Natural killer cell (primary cell): ENCODE measurements around the gene GOLGA2. TPM values are rescaled to one million over a fixed set of nuclear protein-coding genes. Genes with fewer than 3 reads are reported as not detected.

ENCODE experiments used
- ATAC-seq, 3 donors: fragments of 150-1000 bp in 2 of 3; fragments of 200-7000 bp in 1 of 3; cut with Tn5 transposase; 1 replicate in 1 of 3; 2 replicates in 2 of 3; pipeline ENCODE4 v1.10.0; 2021; ENCODE audit warnings: mild to moderate bottlenecking in 2 of 3, moderate library complexity in 2 of 3
- DNase-seq, 2 donors: peaks; one replicate each; pipeline versions ENCODE4 v3.0.0 to v3.0.0-alpha.2; 2013 to 2021; ENCODE audit warnings: mixed read lengths in 1 of 2
- H3K27ac ChIP-seq: one replicate; pipeline ENCODE4 v1.5.1; 2013; ENCODE audit warnings: mild to moderate bottlenecking, low read length
- H3K27me3 ChIP-seq: one replicate; pipeline ENCODE4 v1.6.1; 2013; ENCODE audit warnings: low read length; ENCODE audit not compliant: control insufficient read depth, insufficient read depth
- H3K36me3 ChIP-seq: one replicate; pipeline ENCODE4 v1.6.1; 2013; ENCODE audit warnings: low read length; ENCODE audit not compliant: control insufficient read depth, insufficient read depth
- H3K4me1 ChIP-seq: one replicate; pipeline ENCODE4 v1.6.1; 2013; ENCODE audit warnings: low read length; ENCODE audit not compliant: control insufficient read depth, insufficient read depth
- H3K4me3 ChIP-seq: one replicate; pipeline ENCODE4 v1.5.1; 2013; ENCODE audit warnings: low read length
- H3K9me3 ChIP-seq: one replicate; pipeline ENCODE4 v1.6.1; 2013; ENCODE audit warnings: low read length; ENCODE audit not compliant: control insufficient read depth, insufficient read depth
- H3K27ac Mint-ChIP-seq, 2 donors: one replicate each; pipeline ENCODE4 v1.8.0; 2022; ENCODE audit warnings: mild to moderate bottlenecking in 2 of 2, mixed read lengths in 2 of 2, moderate library complexity in 1 of 2
- H3K27me3 Mint-ChIP-seq, 2 donors: one replicate each; pipeline ENCODE4 v1.8.0; 2022; ENCODE audit warnings: low read depth in 2 of 2, mixed read lengths in 2 of 2
- H3K36me3 Mint-ChIP-seq: one replicate; pipeline ENCODE4 v1.8.0; 2022; ENCODE audit warnings: mixed read lengths
- H3K4me1 Mint-ChIP-seq, 2 donors: one replicate each; pipeline ENCODE4 v1.8.0; 2022; ENCODE audit warnings: mixed read lengths in 2 of 2
- H3K4me3 Mint-ChIP-seq: one replicate; pipeline ENCODE4 v1.8.0; 2022; ENCODE audit warnings: mild to moderate bottlenecking, moderate library complexity, mixed read lengths
- H3K9me3 Mint-ChIP-seq, 2 donors: one replicate each; pipeline ENCODE4 v1.8.0; 2022; ENCODE audit warnings: mixed read lengths in 2 of 2
- CTCF ChIP-seq: fragments of 200-600 bp; IDR thresholded peaks from one replicate; pipeline ENCODE4 v1.8.0; 2022; ENCODE audit warnings: antibody characterized with exemption
- WGBS: methylation state at CpG from one replicate; pipeline ENCODE4 v1.1.7; 2013; ENCODE audit warnings: missing lambda C conversion rate; ENCODE audit not compliant: insufficient coverage; 5-methylcytosine and 5-hydroxymethylcytosine counted together
- intact Hi-C: fragments of 100-400 bp; cut with micrococcal nuclease; formaldehyde crosslinking; loops from one replicate; pipeline ENCODE4 v1.14.2; 2022
- total RNA-seq, 4 donors: library from RNA; stranded (reverse); fragments of 120-200 nt in 1 of 4; gene quantifications; one replicate each; pipeline versions ENCODE4 v1.2.3 to v1.2.4, GENCODE V29; 2013 to 2022

Gene GOLGA2
- total RNA-seq, 3 donors from 2014 or later (not counting 1 experiment from before 2014, with no cell fraction given): 78.0 to 101 (median 90.9) TPM

DNA sequence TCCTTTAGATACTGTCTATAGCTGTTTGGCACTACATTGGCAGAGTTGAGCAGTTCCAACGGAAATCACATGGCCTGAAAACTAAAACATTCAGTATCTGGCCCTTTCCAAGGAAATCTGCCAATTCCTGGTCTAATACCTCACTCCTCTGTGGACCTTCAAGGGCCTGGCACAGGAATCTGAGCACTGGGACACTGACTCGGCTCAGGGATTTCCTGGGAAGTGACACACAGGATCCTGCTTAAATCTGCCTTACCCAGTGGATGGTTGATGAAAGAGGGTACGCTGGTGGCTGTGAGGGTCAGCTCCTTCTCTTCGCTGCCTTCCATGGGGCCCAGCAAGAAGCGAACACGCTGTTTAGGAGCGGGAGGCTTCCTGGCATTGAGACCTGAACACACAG, 45.5 kb upstream of the GOLGA2 start:
- no peaks in the 10 kb centered on the region for H3K9me3 ChIP-seq
- no peak overlapping the region for H3K27ac ChIP-seq
- H3K36me3 ChIP-seq: peaks cover 15% of the 10 kb centered on the region
- ATAC-seq (no peak), DNase-seq (no peak)
- H3K9me3 Mint-ChIP-seq: no peaks in the 10 kb centered on the region
- H3K27me3 Mint-ChIP-seq: no peaks in the 10 kb centered on the region
- no peaks in the 10 kb centered on the region for H3K27me3 ChIP-seq
- peak overlapping the region; percentile 94 to 95 for H3K27ac Mint-ChIP-seq
- WGBS: 93% methylated on average over 4 of the region's 7 CpGs
- H3K4me1 ChIP-seq: peaks cover 28% of the 10 kb centered on the region
- peaks cover 19 to 20% of the 10 kb centered on the region in 2 donors for H3K4me1 Mint-ChIP-seq
- H3K36me3 Mint-ChIP-seq: no peaks in the 10 kb centered on the region
- H3K4me3 Mint-ChIP-seq: peak overlapping the region; percentile 95
- TF ChIP-seq CTCF: no peak
- intact Hi-C loops: loop anchor here (5.0 to 10.0 kb wide), 2 partner anchors 44 to 127 kb away; partner anchors contain the start of genes CIZ1, GOLGA2 and SWI5
- no peak overlapping the region for H3K4me3 ChIP-seq

DNA sequence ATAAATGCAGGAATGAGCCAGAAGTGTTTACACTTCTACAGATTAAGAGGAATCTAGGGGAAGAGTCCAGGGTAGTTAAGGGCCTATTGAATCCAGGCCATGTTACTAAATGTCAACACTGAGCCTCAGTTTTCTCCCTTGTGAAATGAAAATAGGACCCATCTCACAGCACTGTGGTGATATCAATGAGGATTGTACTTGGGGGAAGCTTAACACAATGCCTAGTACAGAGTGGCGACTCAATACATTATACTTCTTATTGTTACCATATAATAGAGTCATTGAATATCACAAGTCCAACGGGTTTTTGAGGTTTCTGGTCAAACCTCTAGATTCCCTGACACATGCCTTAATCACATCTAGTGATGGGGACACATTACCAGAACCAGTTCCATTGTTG, 41.8 kb upstream of the GOLGA2 start:
- WGBS: 75% methylated on average over 2 of the region's 2 CpGs
- H3K9me3 Mint-ChIP-seq: no peaks in the 10 kb centered on the region
- H3K27me3 Mint-ChIP-seq: no peaks in the 10 kb centered on the region

DNA sequence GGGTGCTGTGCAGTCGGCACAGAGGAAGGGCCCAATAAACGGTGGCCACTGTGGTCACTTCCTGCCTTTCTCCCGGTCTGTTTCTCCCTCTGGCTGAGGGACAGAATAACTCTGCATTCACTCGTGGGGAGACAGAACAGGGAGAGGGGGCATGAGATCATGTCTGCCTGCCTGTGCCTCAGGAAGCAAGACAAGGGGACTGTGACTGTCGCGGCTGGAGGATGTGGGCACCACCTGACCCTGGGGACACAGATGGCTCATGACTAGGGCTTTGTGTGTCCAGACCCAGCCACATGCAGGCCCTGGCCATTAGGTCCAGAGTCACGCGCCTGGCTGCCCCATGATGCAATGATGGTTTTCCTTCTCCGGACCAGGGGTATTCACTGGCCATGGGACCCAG, 40.6 kb upstream of the GOLGA2 start:
- H3K27ac Mint-ChIP-seq: no peak overlapping the region
- no peak overlapping the region for H3K4me3 ChIP-seq
- no peak for TF ChIP-seq CTCF
- ATAC-seq: no peak
- 89% methylated on average over 8 of the region's 9 CpGs for WGBS
- DNase-seq: no peak
- H3K27me3 Mint-ChIP-seq: no peaks in the 10 kb centered on the region
- peaks cover 3% of the 10 kb centered on the region for H3K4me1 ChIP-seq
- H3K27ac ChIP-seq: no peak overlapping the region
- no peaks in the 10 kb centered on the region for H3K4me1 Mint-ChIP-seq
- H3K27me3 ChIP-seq: no peaks in the 10 kb centered on the region
- H3K9me3 Mint-ChIP-seq: no peaks in the 10 kb centered on the region
- no peak overlapping the region for H3K4me3 Mint-ChIP-seq
- H3K36me3 ChIP-seq: peaks cover 32% of the 10 kb centered on the region
- no peaks in the 10 kb centered on the region for H3K36me3 Mint-ChIP-seq
- intact Hi-C loops: no loop called here
- no peaks in the 10 kb centered on the region for H3K9me3 ChIP-seq

More for the DNA sequence above, 41.8 kb upstream of the GOLGA2 start:
- no peaks in the 10 kb centered on the region for H3K9me3 ChIP-seq
- DNase-seq: no peak
- H3K36me3 Mint-ChIP-seq: no peaks in the 10 kb centered on the region
- H3K36me3 ChIP-seq: peaks cover 31% of the 10 kb centered on the region
- H3K4me1 ChIP-seq: peaks cover 11% of the 10 kb centered on the region
- H3K27ac ChIP-seq: no peak overlapping the region
- no peak for ATAC-seq
- intact Hi-C loops: no loop called here
- H3K4me3 Mint-ChIP-seq: no peak overlapping the region
- H3K27me3 ChIP-seq: no peaks in the 10 kb centered on the region
- no peak overlapping the region for H3K27ac Mint-ChIP-seq
- no peak overlapping the region for H3K4me3 ChIP-seq
- TF ChIP-seq CTCF: no peak
- peaks cover 11 to 12% of the 10 kb centered on the region in 2 donors for H3K4me1 Mint-ChIP-seq

DNA sequence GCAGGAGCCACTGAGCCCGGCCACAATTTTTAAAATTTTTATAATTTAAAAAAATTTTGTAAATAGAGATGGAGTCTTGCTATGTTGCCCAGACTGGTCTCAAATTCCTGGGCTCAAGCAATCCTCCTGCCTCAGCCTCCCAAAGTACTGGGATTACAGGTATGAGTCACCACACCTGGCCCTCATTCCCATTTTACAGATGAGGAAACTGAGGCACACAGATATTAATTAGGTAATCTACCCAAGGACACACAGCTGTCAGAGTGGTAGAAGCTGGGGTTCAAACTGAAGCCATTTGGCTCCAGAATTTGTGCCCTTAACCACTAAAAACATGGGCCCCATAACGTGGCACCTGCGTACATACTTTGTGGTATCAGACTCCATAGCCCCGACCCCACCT, 38.9 kb upstream of the GOLGA2 start:
- no peaks in the 10 kb centered on the region for H3K36me3 Mint-ChIP-seq
- Histone ChIP-seq H3K27ac (no peak overlapping the region), H3K27me3 (no peaks in the 10 kb centered on the region), H3K36me3 (peaks cover 43% of the 10 kb centered on the region), H3K4me3 (no peak overlapping the region), H3K4me1 (no peaks in the 10 kb centered on the region), H3K9me3 (no peaks in the 10 kb centered on the region)
- no peaks in the 10 kb centered on the region for H3K27me3 Mint-ChIP-seq
- no peaks in the 10 kb centered on the region for H3K4me1 Mint-ChIP-seq
- ATAC-seq (no peak), DNase-seq (no peak)
- intact Hi-C loops: no loop called here
- H3K4me3 Mint-ChIP-seq: no peak overlapping the region
- 97% methylated on average over 3 of the region's 4 CpGs for WGBS
- no peak overlapping the region for H3K27ac Mint-ChIP-seq
- H3K9me3 Mint-ChIP-seq: no peaks in the 10 kb centered on the region
- no peak for TF ChIP-seq CTCF
